Measurements from ENCODE around the gene UCMA. TPM values are rescaled to one million over a fixed set of nuclear protein-coding genes. Genes with fewer than 3 reads are reported as not detected.
A peak's percentile ranks its signal among the peaks of the same experiment; 100 is the strongest.

UCMA gene
- total and polyA plus RNA-seq, 3 experiments from 2014 or later = not detected

DNA sequence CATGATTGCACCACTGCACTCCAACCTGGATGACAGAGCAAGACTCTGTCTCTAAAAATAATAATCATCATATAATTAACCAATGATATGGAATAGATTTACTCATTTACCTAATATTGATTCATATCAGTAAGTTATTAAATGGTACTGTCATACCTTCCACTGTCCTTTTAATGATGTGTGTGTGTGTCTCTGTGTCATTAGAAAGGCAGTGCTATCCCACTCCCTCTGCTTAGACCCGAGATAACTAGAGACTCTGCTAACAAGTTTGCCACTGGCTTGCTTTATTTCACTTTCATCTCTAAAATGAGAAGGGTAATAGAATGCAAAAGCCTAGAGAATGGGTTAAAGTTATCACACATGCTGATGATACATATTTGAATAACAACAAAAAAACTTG lies 51.8 kb downstream of the UCMA start:
- CTCF ChIA-PET = no interaction called here
- Mint-ChIP-seq H3K4me3 (no peak overlapping the region), H3K4me1 (peaks cover 0 to 5% (median 4%) of the 10 kb centered on the region in 3 donors), H3K27ac (no peak overlapping the region), H3K9me3 (peaks cover 0 to 2% (median 0%) of the 10 kb centered on the region in 5 donors), H3K27me3 (no peaks in the 10 kb centered on the region), H3K36me3 (no peaks in the 10 kb centered on the region)
- Histone ChIP-seq H3K4me1 (ENCODE audit: insufficient read depth, low read length) (no peaks in the 10 kb centered on the region), H3K27ac (ENCODE audit: low read depth, low read length) (no peak overlapping the region), H3K9me3 (ENCODE audit: low read length) (no peaks in the 10 kb centered on the region), H3K27me3 (ENCODE audit: insufficient read depth, low read length, poor library complexity, severe bottlenecking) (no peaks in the 10 kb centered on the region), H3K36me3 (ENCODE audit: insufficient read depth, low read length) (no peaks in the 10 kb centered on the region), H3K4me3 (ENCODE audit: low read length) (no peak overlapping the region)
- DNase-seq = no peak
- POLR2A ChIA-PET = no interaction called here

GRCh38 chr10:13180788-13181187 lies 53.4 kb downstream of the UCMA start:
- H3K36me3 Mint-ChIP-seq = no peaks in the 10 kb centered on the region
- H3K27ac Mint-ChIP-seq = no peak overlapping the region
- H3K4me3 ChIP-seq (ENCODE audit: low read length) = no peak overlapping the region
- CTCF ChIA-PET = no interaction called here
- no peak overlapping the region for H3K27ac ChIP-seq (ENCODE audit: low read depth, low read length)
- no peaks in the 10 kb centered on the region for H3K9me3 Mint-ChIP-seq
- H3K36me3 ChIP-seq (ENCODE audit: insufficient read depth, low read length) = no peaks in the 10 kb centered on the region
- H3K4me1 Mint-ChIP-seq = peaks cover 0 to 5% (median 4%) of the 10 kb centered on the region in 3 donors
- POLR2A ChIA-PET = no interaction called here
- no peaks in the 10 kb centered on the region for H3K27me3 ChIP-seq (ENCODE audit: insufficient read depth, low read length, poor library complexity, severe bottlenecking)
- H3K4me1 ChIP-seq (ENCODE audit: insufficient read depth, low read length) = no peaks in the 10 kb centered on the region
- no peak for DNase-seq
- H3K9me3 ChIP-seq (ENCODE audit: low read length) = no peaks in the 10 kb centered on the region
- no peaks in the 10 kb centered on the region for H3K27me3 Mint-ChIP-seq
- H3K4me3 Mint-ChIP-seq = no peak overlapping the region

DNA sequence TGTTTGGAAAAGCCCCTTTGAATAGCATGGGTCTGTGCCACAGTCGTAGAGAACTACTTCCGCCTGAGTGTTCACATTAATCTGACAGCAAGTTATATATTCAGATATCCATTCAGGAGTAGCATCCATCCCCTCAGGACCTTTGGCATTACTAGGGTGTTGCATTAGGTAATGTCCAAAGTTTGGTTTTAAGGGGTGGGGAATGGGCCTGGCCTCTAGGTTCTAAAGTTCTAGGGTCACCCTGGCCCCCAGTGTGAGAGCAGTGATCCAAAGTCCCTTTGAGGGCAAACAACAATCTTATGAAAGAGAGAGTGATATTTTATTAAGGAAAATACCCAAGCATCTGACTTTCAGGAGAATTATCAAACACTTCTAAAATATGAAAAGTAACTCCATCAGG lies 60.6 kb downstream of the UCMA start:
- no peak overlapping the region for H3K4me3 ChIP-seq (ENCODE audit: low read length)
- no peaks in the 10 kb centered on the region for H3K27me3 ChIP-seq (ENCODE audit: insufficient read depth, low read length, poor library complexity, severe bottlenecking)
- H3K27ac ChIP-seq (ENCODE audit: low read depth, low read length) = no peak overlapping the region
- Mint-ChIP-seq H3K27ac (peak overlapping the region in 1 of 8 donors; percentile 17), H3K4me3 (no peak overlapping the region), H3K4me1 (no peaks in the 10 kb centered on the region), H3K9me3 (no peaks in the 10 kb centered on the region), H3K36me3 (no peaks in the 10 kb centered on the region), H3K27me3 (no peaks in the 10 kb centered on the region)
- CTCF ChIA-PET = no interaction called here
- no peaks in the 10 kb centered on the region for H3K4me1 ChIP-seq (ENCODE audit: insufficient read depth, low read length)
- no peaks in the 10 kb centered on the region for H3K9me3 ChIP-seq (ENCODE audit: low read length)
- POLR2A ChIA-PET = no interaction called here
- DNase-seq = no peak
- H3K36me3 ChIP-seq (ENCODE audit: insufficient read depth, low read length) = no peaks in the 10 kb centered on the region

Other genes starting within 250 kb of the UCMA start
- not detected for gene CCDC3, start 232.7 kb downstream of the UCMA start, total RNA-seq
- not detected for gene CCDC3, start 232.7 kb downstream of the UCMA start, polyA plus RNA-seq
- gene OPTN, start 134.2 kb downstream of the UCMA start, total RNA-seq = 10 to 100 TPM; 53.4 to 55.3 TPM
- 96.9 TPM for gene OPTN, start 134.2 kb downstream of the UCMA start, polyA plus RNA-seq
- 10 to 100 TPM; 71.3 to 73.1 TPM for gene MCM10, start 72.8 kb downstream of the UCMA start, total RNA-seq
- not detected for gene MCM10, start 72.8 kb downstream of the UCMA start, polyA plus RNA-seq
- 10 to 100 TPM; 15.6 to 15.7 TPM for gene PHYH, start 65.7 kb upstream of the UCMA start, total RNA-seq
- 16.5 TPM for gene PHYH, start 65.7 kb upstream of the UCMA start, polyA plus RNA-seq
- gene SEPHS1, start 113.9 kb upstream of the UCMA start, total RNA-seq = 10 to 100 TPM; 52.0 to 59.4 TPM
- 22.4 TPM for gene SEPHS1, start 113.9 kb upstream of the UCMA start, polyA plus RNA-seq